WTC11 (cell line): Measurements from ENCODE around the gene CDK18. TPM values are rescaled to one million over a fixed set of nuclear protein-coding genes. Genes with fewer than 3 reads are reported as not detected.

Experiments used
- ATAC-seq: fragments of 200-7000 bp; cut with Tn5 transposase; 2 replicates; pipeline ENCODE4 v1.10.0; 2021; ENCODE audit warnings: mild to moderate bottlenecking, moderate library complexity
- CTCF ChIA-PET: fragments of 300-600 bp; sonication (Branson Sonifier 250); formaldehyde crosslinking; loops from one replicate; lab custom pipeline; 2021; ENCODE audit warnings: antibody characterized with exemption; lab: Charles Lee
- POLR2A ChIA-PET: fragments of 350-600 bp; sonication (Branson Sonifier 250); formaldehyde crosslinking; loops from one replicate; lab custom pipeline; 2021; ENCODE audit warnings: antibody characterized with exemption; lab: Charles Lee
- DNase-seq: peaks from one replicate; pipeline ENCODE4 v3.0.0; 2021; ENCODE audit warnings: low spot score
- H3K27ac Mint-ChIP-seq: 2 replicates; pipeline ENCODE4 v1.8.0; 2021; ENCODE audit warnings: mixed read lengths
- H3K27me3 Mint-ChIP-seq: 2 replicates; pipeline ENCODE4 v1.8.0; 2021; ENCODE audit warnings: low read depth, mild to moderate bottlenecking, moderate library complexity, mixed read lengths
- H3K36me3 Mint-ChIP-seq: 2 replicates; pipeline ENCODE4 v1.8.0; 2021; ENCODE audit warnings: mixed read lengths
- H3K4me1 Mint-ChIP-seq: 2 replicates; pipeline ENCODE4 v1.8.0; 2022; ENCODE audit warnings: mixed read lengths
- H3K4me3 Mint-ChIP-seq: 2 replicates; pipeline ENCODE4 v1.8.0; 2021; ENCODE audit warnings: mild to moderate bottlenecking, moderate library complexity, mixed read lengths
- H3K9me3 Mint-ChIP-seq: 2 replicates; pipeline ENCODE4 v1.8.0; 2021; ENCODE audit warnings: mixed read lengths
- ATF2 ChIP-seq: sonication (generic); formaldehyde crosslinking; IDR thresholded peaks from 2 replicates; pipeline ENCODE4 v1.8.1; 2022; ENCODE audit warnings: low read depth, missing genetic modification reagents, borderline replicate concordance
- CBFB ChIP-seq: sonication (generic); formaldehyde crosslinking; IDR thresholded peaks from 2 replicates; pipeline ENCODE4 v1.8.1; 2022; ENCODE audit warnings: mild to moderate bottlenecking, low read depth, missing genetic modification reagents
- CTCF ChIP-seq: fragments of 200-600 bp; IDR thresholded peaks from 2 replicates; pipeline ENCODE4 v1.8.0; 2022; ENCODE audit warnings: antibody characterized with exemption
- E2F5 ChIP-seq: sonication (generic); formaldehyde crosslinking; IDR thresholded peaks from 2 replicates; pipeline ENCODE4 v1.8.1; 2022; ENCODE audit warnings: mild to moderate bottlenecking, moderate library complexity, missing genetic modification reagents
- ESRRA ChIP-seq: sonication (generic); formaldehyde crosslinking; IDR thresholded peaks from 2 replicates; pipeline ENCODE4 v1.8.1; 2022; ENCODE audit warnings: mild to moderate bottlenecking, missing genetic modification reagents, borderline replicate concordance
- FOXJ3 ChIP-seq: sonication (generic); formaldehyde crosslinking; IDR thresholded peaks from 2 replicates; pipeline ENCODE4 v1.9.0; 2021; ENCODE audit warnings: missing genetic modification reagents, mild to moderate bottlenecking, borderline replicate concordance
- FOXK1 ChIP-seq: sonication (generic); formaldehyde crosslinking; IDR thresholded peaks from 2 replicates; pipeline ENCODE4 v1.8.0; 2022; ENCODE audit warnings: mild to moderate bottlenecking, moderate library complexity, missing genetic modification reagents
- FOXP1 ChIP-seq: sonication (generic); formaldehyde crosslinking; IDR thresholded peaks from 2 replicates; pipeline ENCODE4 v1.8.0; 2022; ENCODE audit warnings: missing genetic modification reagents, mild to moderate bottlenecking, moderate library complexity, borderline replicate concordance
- GTF2I ChIP-seq: fragments of 250-450 bp; sonication (Bioruptor Pico); conservative IDR thresholded peaks from 2 replicates; pipeline ENCODE4 v1.4.0; 2021; ENCODE audit warnings: mild to moderate bottlenecking
- JUN ChIP-seq: sonication (generic); formaldehyde crosslinking; IDR thresholded peaks from 2 replicates; pipeline ENCODE4 v1.8.0; 2023; ENCODE audit warnings: mild to moderate bottlenecking, missing genetic modification reagents
- KAT7 ChIP-seq: sonication (generic); formaldehyde crosslinking; IDR thresholded peaks from 2 replicates; pipeline ENCODE4 v1.8.1; 2023; ENCODE audit warnings: missing genetic modification reagents, mild to moderate bottlenecking, borderline replicate concordance
- MAX ChIP-seq: sonication (generic); formaldehyde crosslinking; IDR thresholded peaks from 2 replicates; pipeline ENCODE4 v1.8.0; 2022; ENCODE audit warnings: mild to moderate bottlenecking, missing genetic modification reagents
- MXD4 ChIP-seq: fragments of 250-450 bp; sonication (Bioruptor Pico); IDR thresholded peaks from 2 replicates; pipeline ENCODE4 v1.8.0; 2021; ENCODE audit warnings: mild to moderate bottlenecking, moderate library complexity, borderline replicate concordance
- MYBL2 ChIP-seq: sonication (generic); formaldehyde crosslinking; IDR thresholded peaks from 2 replicates; pipeline ENCODE4 v1.8.1; 2023; ENCODE audit warnings: mild to moderate bottlenecking, moderate library complexity, missing genetic modification reagents
- NFE2L1 ChIP-seq: sonication (generic); formaldehyde crosslinking; IDR thresholded peaks from 2 replicates; pipeline ENCODE4 v1.8.1; 2023; ENCODE audit warnings: missing genetic modification reagents
- NR2C2 ChIP-seq: sonication (generic); formaldehyde crosslinking; IDR thresholded peaks from 2 replicates; pipeline ENCODE4 v1.8.0; 2022; ENCODE audit warnings: mild to moderate bottlenecking, missing genetic modification reagents
- RELA ChIP-seq: sonication (generic); formaldehyde crosslinking; IDR thresholded peaks from 2 replicates; pipeline ENCODE4 v1.8.1; 2022; ENCODE audit warnings: missing genetic modification reagents, mild to moderate bottlenecking, borderline replicate concordance
- TEAD1 ChIP-seq: sonication (generic); formaldehyde crosslinking; IDR thresholded peaks from 2 replicates; pipeline ENCODE4 v1.8.0; 2022; ENCODE audit warnings: mild to moderate bottlenecking, missing genetic modification reagents
- TEAD4 ChIP-seq: sonication (generic); formaldehyde crosslinking; IDR thresholded peaks from 2 replicates; pipeline ENCODE4 v1.8.0; 2022; ENCODE audit warnings: mild to moderate bottlenecking, missing genetic modification reagents
- USF2 ChIP-seq: sonication (generic); formaldehyde crosslinking; IDR thresholded peaks from 2 replicates; pipeline ENCODE4 v1.8.1; 2023; ENCODE audit warnings: mild to moderate bottlenecking, missing genetic modification reagents, moderate library complexity
- ZNF121 ChIP-seq: sonication (generic); formaldehyde crosslinking; IDR thresholded peaks from 2 replicates; pipeline ENCODE4 v1.8.0; 2023; ENCODE audit warnings: missing genetic modification reagents
- ZNF281 ChIP-seq: sonication (generic); formaldehyde crosslinking; IDR thresholded peaks from 2 replicates; pipeline ENCODE4 v1.8.0; 2023; ENCODE audit warnings: mild to moderate bottlenecking, missing genetic modification reagents
- ZNF512 ChIP-seq: sonication (generic); formaldehyde crosslinking; IDR thresholded peaks from 2 replicates; pipeline ENCODE4 v1.8.1; 2022; ENCODE audit warnings: missing genetic modification reagents, borderline replicate concordance
- ZNF671 ChIP-seq: fragments of 250-450 bp; sonication (Bioruptor Pico); IDR thresholded peaks from 2 replicates; pipeline ENCODE4 v1.8.0; 2021; ENCODE audit warnings: mild to moderate bottlenecking
- total RNA-seq: library from RNA; stranded (reverse); gene quantifications from 3 replicates; pipeline ENCODE4 v1.2.3, GENCODE V29; 2021

The CDK18 gene
- total RNA-seq, 1 experiment from 2014 or later = 71.9 TPM

GRCh38 chr1:205456383-205456867, 48.0 kb upstream of the CDK18 start (continued):
- TF ChIP-seq CTCF (no peak), ESRRA (CRISPR knock-in tag) (peak; percentile 19; the same call in 1 of the 2 replicates), RELA (no peak), FOXP1 (0 out of 2 replicates have a peak, but pooled peaks have one; percentile 30), E2F5 (CRISPR knock-in tag) (0 out of 2 replicates have a peak, but pooled peaks have one; percentile 3), TEAD1 (no peak), MAX (no peak)

GRCh38 chr1:205456868-205457745, 47.4 kb upstream of the CDK18 start:
- ChIA-PET POLR2A (interaction anchor here (0.6 to 4.5 kb wide), 11 partner anchors 10 to 156 kb away, joined by 3 to 48 read pairs (median 5); no protein-coding TSS in a partner anchor), CTCF (interaction anchor here (0.6 to 12.4 kb wide), 19 partner anchors 9 to 255 kb away, joined by 3 to 205 read pairs (median 6); no protein-coding TSS in a partner anchor)
- H3K36me3 Mint-ChIP-seq = no peaks in the 10 kb centered on the region
- peak; percentile 62 for ATAC-seq
- H3K9me3 Mint-ChIP-seq = no peaks in the 10 kb centered on the region
- H3K4me3 Mint-ChIP-seq = peak overlapping the region; percentile 99
- peak overlapping the region; percentile 57 for H3K27ac Mint-ChIP-seq
- peaks cover 42% of the 10 kb centered on the region for H3K4me1 Mint-ChIP-seq
- peaks cover 7% of the 10 kb centered on the region for H3K27me3 Mint-ChIP-seq
- peak; percentile 83 for DNase-seq
- no peak for TF ChIP-seq GTF2I (CRISPR knock-in tag)
- no peak for TF ChIP-seq ZNF121 (CRISPR knock-in tag)
- 0 out of 2 replicates have a peak, but pooled peaks have one; percentile 9 for TF ChIP-seq JUN (CRISPR knock-in tag)
- no peak for TF ChIP-seq ATF2 (CRISPR knock-in tag)
- TF ChIP-seq ZNF671 (CRISPR knock-in tag) = no peak
- no peak for TF ChIP-seq ZNF512 (CRISPR knock-in tag)
- no peak for TF ChIP-seq NFE2L1
- no peak for TF ChIP-seq NR2C2
- no peak for TF ChIP-seq FOXK1 (CRISPR knock-in tag)
- TF ChIP-seq TEAD4 (CRISPR knock-in tag) = no peak
- TF ChIP-seq KAT7 = no peak
- TF ChIP-seq RELA = 0 out of 2 replicates have a peak, but pooled peaks have one; percentile 41
- peak; percentile 43; the same call in 1 of the 2 replicates for TF ChIP-seq USF2 (CRISPR knock-in tag)
- TF ChIP-seq MYBL2 (CRISPR knock-in tag) = no peak
- no peak for TF ChIP-seq ZNF281 (CRISPR knock-in tag)
- TF ChIP-seq FOXJ3 (CRISPR knock-in tag) = no peak
- TF ChIP-seq MXD4 (CRISPR knock-in tag) = no peak
- no peak for TF ChIP-seq CBFB (CRISPR knock-in tag)
